NCI-H2029 treated with DMSO at 0.1 percent for 48 hours (cell line): ENCODE results near the gene GSTM5.
"Not testable (repeated sequence)": the region's sequence is repeated elsewhere in the genome, so short reads cannot be mapped to it uniquely, and the experiment has no call there.

Source experiments
- DNase-seq: peaks from one replicate; lab custom pipeline; 2025; lab: John Stamatoyannopoulos, UW

GSTM5 gene

DNA sequence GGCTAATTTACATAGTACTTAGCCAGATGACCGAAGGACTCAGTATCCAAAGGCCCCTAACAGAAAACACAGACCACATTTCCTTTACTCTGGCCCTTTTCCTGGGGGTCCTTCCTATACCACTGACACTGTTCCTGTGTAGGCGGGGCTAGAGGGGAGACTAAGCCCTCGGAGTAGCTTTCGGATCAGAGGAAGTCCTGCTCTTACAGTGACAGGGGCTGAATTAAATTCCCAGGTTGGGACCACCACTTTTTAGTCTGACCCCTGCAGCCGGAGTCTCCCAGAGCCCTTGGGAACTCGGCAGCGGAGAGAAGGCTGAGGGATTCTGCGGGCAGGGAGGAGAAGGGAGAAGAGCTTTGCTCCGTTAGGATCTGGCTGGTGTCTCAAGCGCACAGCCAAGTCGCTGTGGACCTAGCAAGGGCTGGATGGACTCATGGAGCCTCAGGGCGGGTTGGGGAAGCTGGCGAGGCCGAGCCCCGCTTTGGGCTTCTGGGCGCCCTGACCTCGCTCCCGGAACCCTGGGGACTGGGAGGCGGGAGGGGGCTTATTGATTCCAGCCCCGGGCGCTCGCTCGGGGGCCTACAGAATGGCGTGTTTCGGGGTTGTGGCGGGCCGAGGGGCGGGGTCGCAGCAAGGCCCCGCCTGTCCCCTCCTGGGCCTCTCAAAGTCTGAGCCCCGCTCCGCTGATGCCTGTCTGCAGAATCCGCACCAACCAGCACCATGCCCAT lies at the start of gene GSTM5:
Gene GSTM5 (plus strand): TSS at position 659 of the 728 bp plus-strand sequence. CDS start 62 bp downstream, at position 721.
- not testable (repeated sequence) for DNase-seq

GRCh38 chr1:109664671-109665070 lies 47.4 kb upstream of the GSTM5 start:
- DNase-seq = no peak

GRCh38 chr1:109667452-109668122 lies 44.5 kb upstream of the GSTM5 start, which contains the start of gene GSTM2:
Gene GSTM2, plus strand, starts transcription at chr1:109668057. Its CDS starts 59 bp downstream, at chr1:109668116.
- DNase-seq = no peak

GRCh38 chr1:109668123-109668775 lies 43.8 kb upstream of the GSTM5 start:
- DNase-seq = no peak

DNA sequence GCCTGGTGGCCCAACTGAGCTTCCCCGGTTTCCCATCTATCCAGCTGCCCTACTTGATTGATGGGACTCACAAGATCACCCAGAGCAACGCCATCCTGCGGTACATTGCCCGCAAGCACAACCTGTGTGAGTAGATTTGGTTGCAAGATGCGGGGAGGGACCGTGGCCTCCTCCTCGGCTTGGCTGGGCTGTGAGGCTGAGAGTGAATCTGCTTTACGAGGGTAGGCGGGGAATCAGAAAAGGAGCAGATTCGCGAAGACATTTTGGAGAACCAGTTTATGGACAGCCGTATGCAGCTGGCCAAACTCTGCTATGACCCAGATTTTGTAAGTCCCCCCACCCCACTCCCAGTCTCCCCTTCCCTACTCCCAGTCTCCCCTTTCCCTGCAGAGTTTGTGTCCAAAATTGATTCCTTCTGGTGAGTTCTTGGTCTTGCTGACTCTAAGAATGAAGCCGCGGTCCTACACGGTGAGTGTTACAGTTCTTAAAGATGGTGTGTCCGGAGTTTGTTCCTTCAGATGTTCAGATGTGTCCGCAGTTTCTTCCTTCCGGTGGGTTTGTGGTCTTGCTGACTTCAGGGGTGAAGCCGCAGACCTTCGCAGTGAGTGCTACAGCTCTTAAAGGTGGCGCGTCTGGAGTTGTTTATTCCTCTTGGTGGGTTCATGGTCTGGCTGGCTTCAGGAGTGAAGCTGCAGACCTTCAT lies 42.7 kb upstream of the GSTM5 start:
- no peak for DNase-seq

DNA sequence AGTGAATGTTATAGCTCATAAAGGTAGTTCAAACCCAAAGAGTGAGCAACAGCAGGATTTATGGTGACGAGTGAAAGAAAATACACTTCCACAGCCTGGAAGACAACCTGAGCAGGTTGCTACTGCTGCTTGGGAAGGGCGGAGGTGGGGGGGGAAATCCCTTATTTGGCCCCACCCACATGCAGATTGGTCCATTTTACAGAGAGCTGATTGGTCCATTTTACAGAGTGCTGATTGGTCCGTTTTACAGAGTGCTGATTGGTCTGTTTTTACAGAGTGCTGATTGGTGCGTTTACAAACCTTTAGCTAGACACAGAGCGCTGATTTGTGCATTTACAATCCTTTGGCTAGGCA lies 42.1 kb upstream of the GSTM5 start:
- DNase-seq = not testable (repeated sequence)

DNA sequence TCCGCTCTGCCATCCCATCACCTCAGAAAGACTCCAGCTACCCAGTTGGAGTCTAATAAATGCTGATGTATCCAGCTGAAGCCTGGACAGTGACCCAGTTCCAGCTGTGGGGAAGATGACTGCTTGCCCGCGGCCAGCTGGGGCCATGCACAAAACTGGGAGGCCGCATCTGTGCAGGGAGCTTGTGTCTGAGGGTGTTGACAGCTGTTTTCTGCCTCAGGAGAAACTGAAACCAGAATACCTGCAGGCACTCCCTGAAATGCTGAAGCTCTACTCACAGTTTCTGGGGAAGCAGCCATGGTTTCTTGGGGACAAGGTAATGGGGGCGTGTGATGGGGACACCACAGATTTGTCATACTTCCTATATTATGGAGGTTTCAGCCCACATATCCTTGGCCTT lies 41.0 kb upstream of the GSTM5 start:
- no peak for DNase-seq

DNA sequence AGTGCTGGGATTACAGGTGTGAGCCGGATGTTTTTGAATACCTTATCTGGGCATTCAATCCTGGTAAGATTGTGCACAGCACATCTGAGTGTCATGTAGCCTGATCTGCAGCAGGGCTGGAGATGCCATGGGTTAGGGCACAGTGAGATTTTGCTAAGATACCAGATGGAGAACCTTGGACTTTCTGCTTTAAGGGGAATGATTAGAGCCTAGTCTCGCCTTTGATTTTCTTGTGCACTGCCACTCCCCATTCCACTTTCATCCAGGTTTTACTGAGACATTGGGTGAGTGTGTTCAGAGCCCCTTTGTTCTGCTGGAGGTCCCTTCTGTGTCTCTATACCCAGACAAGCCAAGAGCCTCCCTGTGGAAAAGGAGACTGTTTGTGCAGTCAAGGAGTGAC lies 38.2 kb upstream of the GSTM5 start:
- not testable (repeated sequence) for DNase-seq

GRCh38 chr1:109676683-109677381 lies 35.2 kb upstream of the GSTM5 start:
- not testable (repeated sequence) for DNase-seq

- DNase-seq = no peak
Observed at GRCh38 chr1:109677459-109677858, 34.6 kb upstream of the GSTM5 start.

DNA sequence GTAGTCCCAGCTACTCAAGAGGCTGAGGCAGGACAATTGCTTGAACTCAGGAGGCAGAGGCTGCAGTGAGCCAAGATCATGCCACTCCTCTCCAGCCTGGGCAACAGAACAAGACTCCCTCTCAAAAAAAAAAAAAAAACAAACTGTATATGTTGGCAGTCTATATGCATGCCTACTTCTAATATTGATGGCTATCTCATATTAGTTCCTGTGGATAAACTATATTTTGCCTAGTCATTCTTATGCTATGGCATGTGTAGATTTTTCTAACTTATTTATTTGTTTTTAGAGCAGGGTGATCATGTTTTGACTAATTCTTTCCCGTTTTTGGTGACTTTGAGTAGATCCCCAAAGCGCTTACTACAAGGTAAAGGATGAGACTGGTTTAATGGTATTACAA lies 33.4 kb upstream of the GSTM5 start:
- DNase-seq = not testable (repeated sequence)

DNA sequence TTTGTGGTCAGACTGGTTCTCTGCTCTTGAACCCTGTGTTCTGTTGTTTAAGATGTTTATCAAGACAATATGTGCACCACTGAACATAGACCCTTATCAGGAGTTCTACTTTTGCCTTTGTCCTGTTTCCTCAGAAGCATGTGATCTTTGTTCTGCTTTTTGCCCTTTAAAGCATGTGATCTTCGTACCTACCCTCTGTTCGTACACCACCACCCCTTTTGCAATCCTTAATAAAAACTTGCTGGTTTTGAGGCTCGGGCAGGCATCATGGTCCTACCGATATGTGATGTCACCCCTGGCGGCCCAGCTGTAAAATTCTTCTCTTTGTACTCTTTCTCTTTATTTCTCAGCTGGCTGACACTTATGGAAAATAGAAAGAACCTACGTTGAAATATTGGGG lies 27.3 kb upstream of the GSTM5 start:
- not testable (repeated sequence) for DNase-seq

DNA sequence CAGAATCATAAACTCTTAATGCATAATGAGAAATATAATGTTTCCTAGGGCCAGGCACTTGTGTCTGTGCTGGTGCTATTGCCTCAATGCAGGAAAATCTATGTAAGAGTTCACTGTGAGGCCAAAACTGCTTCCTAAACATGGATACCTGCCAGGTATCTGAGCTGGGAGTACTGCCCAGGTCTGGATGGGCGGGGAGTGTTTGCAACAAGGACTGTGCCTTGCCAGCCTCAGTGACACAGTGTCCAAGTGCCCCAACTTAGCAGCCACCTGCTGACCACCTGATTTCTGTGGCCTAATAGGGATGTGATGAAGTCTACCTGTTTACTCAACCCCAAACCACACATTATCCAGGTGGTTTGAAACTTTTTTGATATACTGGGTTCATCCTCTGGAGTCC lies 26.7 kb upstream of the GSTM5 start:
- not testable (repeated sequence) for DNase-seq

DNA sequence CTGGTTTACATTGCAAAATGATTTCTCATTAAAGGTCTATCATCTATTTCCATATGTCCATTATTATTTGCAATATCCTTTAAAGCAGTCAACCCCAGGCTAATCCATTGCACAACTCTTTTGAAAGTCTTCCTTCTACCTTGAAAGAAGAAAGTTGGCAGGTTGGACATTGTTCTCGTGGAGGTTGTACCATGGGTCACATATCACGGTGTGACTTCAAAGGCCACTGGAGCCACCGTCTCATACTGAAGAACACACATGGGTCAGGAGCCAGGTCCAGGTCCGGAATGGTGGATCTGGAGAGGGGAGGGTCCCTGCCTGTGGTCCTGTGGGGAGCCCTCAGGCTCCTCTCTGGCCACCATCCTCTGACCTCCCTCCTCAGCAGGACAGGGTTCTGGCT lies 26.2 kb upstream of the GSTM5 start:
- not testable (repeated sequence) for DNase-seq

DNA sequence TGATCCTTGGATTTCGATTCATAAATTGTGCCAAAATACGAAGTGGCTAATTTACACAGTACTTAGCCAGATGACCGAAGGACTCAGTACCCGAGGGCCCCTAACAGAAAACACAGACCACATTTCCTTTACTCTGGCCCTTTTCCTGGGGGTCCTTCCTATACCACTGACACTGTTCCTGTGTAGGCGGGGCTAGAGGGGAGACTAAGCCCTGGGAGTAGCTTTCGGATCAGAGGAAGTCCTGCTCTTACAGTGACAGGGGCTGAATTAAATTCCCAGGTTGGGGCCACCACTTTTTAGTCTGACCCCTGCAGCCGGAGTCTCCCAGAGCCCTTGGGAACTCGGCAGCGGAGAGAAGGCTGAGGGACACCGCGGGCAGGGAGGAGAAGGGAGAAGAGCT lies 24.9 kb upstream of the GSTM5 start:
- not testable (repeated sequence) for DNase-seq

DNA sequence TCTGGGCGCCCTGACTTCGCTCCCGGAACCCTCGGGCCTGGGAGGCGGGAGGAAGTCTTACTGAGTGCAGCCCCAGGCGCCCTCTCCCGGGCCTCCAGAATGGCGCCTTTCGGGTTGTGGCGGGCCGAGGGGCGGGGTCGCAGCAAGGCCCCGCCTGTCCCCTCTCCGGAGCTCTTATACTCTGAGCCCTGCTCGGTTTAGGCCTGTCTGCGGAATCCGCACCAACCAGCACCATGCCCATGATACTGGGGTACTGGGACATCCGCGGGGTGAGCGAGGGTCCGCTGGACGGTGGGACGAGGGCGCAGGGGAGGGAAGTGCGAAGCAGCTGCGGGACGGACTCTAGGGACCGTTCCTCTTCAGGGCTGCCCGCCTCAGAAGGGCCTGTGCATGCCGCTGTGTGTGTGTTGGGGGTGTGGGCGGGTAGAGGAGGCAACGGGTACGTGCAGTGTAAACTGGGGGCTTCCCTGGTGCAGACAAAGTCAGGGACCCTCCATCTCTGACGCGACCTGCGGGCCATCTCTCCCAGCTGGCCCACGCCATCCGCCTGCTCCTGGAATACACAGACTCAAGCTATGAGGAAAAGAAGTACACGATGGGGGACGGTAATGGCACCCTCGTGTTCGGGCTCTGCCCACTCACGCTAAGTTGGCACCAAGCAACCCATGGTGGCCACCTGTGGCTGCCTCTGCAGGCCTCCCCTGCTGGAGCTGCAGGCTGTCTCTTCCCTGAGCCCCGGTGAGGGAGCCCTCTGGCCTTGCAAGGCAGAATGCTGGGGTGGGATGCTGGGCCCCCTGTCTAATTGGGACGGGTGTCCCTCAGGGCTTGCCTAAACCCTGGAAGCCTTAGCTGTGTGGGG lies 24.2 kb upstream of the GSTM5 start, which contains the start of gene GSTM1:
Gene GSTM1 (plus strand): TSS at position 177 of the 859 bp plus-strand sequence. CDS start 57 bp downstream, at position 234.
- DNase-seq = no peak

- DNase-seq = no peak
Observed at GRCh38 chr1:109689844-109690405, 22.1 kb upstream of the GSTM5 start.

- DNase-seq = no peak
Observed at GRCh38 chr1:109691759-109692158, 20.3 kb upstream of the GSTM5 start.

DNA sequence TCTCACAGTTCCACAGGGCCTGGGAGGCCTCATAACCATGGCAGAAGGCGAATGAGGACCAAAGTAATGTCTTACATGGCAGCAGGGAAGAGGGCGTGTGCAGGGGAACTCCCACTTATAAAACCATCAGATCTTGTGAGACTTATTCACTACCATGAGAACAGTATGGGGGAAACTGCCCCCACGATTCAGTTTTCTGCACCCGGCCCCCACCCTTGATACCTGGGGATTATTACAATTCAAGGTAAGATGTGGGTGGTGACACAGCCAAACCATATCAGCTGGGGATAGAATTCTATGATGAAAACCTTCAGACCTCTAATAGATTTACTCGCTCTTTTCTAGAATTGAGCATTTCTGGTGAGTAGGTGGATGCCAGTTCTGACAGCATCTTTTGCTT lies 17.7 kb upstream of the GSTM5 start:
- not testable (repeated sequence) for DNase-seq

- DNase-seq = not testable (repeated sequence)
Observed at GRCh38 chr1:109695138-109695537, 16.9 kb upstream of the GSTM5 start.
